Neural progenitor cell (in vitro differentiated cells): ENCODE measurements around the gene ISM1.

Source experiments
- CTCF ChIP-seq: fragments of 200-600 bp; sonication (generic); IDR thresholded peaks from 2 replicates; pipeline ENCODE4 v1.5.1; 2017; ENCODE audit warnings: antibody characterized with exemption, mild to moderate bottlenecking
- EZH2 ChIP-seq: fragments of 200-600 bp; sonication (generic); IDR thresholded peaks from 2 replicates; pipeline ENCODE4 v1.6.1; 2017; ENCODE audit warnings: antibody characterized with exemption, mild to moderate bottlenecking, moderate library complexity
- EZH2phosphoT487 ChIP-seq: fragments of 200-600 bp; sonication (generic); IDR thresholded peaks from 2 replicates; pipeline ENCODE4 v1.6.1; 2017; ENCODE audit warnings: antibody characterized with exemption

DNA sequence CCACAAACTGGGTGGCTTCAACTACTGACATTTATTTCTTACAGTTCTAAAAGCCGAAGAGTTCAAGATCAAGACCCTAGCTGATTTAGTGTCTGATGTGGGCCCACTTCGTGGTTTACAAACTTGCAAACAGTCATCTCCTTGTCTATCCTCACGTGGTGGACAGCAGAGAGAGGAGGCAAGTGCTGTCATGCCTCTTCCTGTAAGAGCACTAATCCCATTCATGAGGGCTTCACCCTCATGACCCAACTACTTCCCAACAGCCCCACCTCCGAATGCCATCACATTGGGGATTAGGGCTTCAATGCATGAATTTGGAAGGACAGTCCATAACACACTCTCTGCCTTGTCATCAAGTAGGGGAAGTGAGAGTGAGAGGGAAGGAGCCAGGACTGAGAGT, 15.6 kb upstream of the ISM1 start:
- TF ChIP-seq EZH2 = no peak
- TF ChIP-seq CTCF = no peak
- no peak for TF ChIP-seq EZH2phosphoT487
